Right ventricle myocardium superior (tissue), 1 donor: ENCODE data around the gene PRKCE. TPM values are rescaled to one million over a fixed set of nuclear protein-coding genes. Genes with fewer than 3 reads are reported as not detected.

ENCODE experiments used
- ATAC-seq: fragments of 200-7000 bp; cut with Tn5 transposase; one replicate; pipeline ENCODE4 v1.9.1; 2020; ENCODE audit warnings: mild to moderate bottlenecking; ENCODE audit not compliant: poor library complexity
- DNase-seq: peaks from one replicate; pipeline ENCODE4 v3.0.0-alpha.2; 2020
- intact Hi-C: fragments of 100-400 bp; cut with DNase I; formaldehyde crosslinking; loops from one replicate; pipeline ENCODE4 v1.11.2; 2022
- total RNA-seq: library from RNA; stranded (reverse); fragmentation: NEBNext Ultra II Directional; extraction: Animal tissue kit (Norgen Biotek cat#: 25700); gene quantifications from one replicate; pipeline ENCODE4 v1.2.1, GENCODE V29; 2021
- donor health status: DM: no; HTN: yes; CAD: no; lungs with severe emphysema.

PRKCE gene
- total RNA-seq, 1 donor from 2014 or later = 12.5 TPM

DNA sequence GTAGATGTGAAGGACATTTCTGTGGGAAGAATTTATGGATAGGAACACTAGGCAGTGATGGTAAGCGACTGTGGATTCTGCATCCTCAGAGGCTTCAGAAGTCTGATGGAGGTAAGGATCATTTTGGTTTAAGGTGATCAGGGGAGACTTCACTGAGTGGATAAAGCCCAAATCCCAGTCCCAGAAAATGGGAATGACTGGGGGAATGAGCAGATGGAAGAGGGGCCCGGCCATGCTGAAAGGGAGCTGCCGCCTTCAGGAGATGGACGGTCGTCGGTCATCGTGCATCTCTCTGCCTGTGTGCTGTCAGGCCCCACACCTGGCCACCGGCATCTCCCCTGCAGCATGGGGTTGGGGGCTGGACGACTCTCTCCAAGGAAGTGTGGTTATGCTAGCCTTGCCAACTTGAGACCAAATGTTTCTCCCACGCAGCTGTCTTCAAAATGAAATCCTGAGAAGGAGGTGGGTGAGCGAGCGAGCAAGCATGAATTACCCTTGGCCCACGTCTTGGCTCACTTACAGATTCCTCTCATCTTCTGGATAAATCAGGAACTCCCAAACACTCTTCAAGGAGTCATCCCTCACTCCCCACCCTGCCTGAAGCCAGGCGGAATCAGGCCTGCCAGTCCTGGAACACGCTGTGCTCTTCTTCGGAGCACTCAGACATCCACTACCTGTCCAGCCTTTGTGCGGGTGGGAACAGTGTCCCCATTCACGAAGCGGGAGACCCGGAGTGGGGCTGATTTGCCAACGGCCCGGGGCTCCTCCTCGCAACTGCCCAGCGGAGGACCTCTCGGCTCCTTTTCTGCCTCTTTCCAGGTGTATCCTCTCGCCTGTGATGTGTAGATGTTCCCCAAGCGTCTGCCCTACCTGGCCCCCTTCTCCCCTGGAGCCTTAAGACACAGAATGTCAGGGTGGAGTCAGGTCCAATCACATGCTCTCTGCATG is 85.6 kb downstream of the PRKCE start:
- intact Hi-C loops = no loop called here
- ATAC-seq = no peak
- no peak for DNase-seq

DNA sequence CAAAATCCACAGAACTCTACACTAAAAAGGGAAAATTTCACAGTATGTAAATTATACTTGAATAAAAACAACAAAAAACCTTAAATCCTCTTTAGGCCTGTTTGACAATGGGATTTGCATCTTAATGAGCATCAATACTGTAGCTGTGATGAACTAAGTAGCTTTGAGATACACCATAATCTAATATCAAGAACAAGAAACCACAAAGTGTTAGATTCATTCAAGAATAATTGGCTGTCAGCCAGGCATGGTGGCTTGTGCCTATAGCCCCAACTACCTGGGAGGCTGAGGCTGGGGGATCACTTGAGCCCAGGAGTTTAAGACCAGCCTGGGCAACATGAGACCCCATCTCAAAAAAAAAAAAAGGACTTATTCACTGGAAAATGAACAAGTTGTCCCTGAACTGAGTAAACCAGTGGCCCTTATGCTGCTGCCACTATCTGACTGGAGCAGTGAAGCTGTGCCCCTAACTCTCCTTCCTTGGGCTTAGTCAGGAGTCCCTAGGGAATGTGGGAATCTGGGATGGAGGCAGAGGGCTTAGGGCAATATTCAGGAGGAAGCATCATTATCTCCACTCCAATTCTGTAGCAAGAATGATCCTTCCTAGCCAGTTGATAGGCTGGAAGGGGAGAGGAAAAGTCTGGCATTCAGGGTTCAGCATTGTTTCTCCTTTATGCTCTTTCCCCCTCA is 88.5 kb downstream of the PRKCE start:
- ATAC-seq (no peak), DNase-seq (no peak)
- intact Hi-C loops = no loop called here

DNA sequence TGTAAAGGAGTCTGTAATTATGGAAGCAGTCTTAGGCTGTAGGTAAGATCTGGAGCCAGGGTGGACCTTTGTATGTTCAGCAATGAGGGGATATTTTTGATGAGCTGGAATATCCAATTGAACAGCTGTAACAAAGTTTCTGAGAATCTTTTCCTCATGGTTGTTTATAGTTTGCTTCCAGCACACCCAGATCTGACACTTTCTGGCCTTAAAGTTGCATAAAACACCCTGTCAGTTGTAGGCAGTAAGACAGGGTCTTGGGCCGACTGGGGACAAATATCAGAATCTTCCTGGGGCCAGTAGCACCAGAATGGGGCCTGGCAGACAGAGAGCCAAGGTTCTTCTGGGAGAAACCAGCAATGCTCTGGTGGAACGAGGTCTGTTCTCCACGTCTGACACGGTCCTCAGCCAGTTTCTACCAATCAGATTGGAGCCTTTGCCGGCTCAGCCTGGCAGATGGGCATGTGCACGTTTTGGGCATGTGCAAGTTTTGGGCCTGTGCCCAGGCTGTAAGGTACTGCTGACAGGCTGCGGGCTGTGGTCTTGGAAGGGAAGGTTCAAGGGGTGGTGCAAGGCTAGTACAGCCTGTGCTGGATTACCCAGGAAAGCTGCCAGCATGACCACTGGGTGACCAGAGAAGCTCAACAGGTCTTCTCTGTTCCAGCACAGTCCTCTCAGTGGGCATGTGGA is 89.8 kb downstream of the PRKCE start:
- ATAC-seq (peak; percentile 54), DNase-seq (peak; percentile 70)
- intact Hi-C loops = no loop called here

DNA sequence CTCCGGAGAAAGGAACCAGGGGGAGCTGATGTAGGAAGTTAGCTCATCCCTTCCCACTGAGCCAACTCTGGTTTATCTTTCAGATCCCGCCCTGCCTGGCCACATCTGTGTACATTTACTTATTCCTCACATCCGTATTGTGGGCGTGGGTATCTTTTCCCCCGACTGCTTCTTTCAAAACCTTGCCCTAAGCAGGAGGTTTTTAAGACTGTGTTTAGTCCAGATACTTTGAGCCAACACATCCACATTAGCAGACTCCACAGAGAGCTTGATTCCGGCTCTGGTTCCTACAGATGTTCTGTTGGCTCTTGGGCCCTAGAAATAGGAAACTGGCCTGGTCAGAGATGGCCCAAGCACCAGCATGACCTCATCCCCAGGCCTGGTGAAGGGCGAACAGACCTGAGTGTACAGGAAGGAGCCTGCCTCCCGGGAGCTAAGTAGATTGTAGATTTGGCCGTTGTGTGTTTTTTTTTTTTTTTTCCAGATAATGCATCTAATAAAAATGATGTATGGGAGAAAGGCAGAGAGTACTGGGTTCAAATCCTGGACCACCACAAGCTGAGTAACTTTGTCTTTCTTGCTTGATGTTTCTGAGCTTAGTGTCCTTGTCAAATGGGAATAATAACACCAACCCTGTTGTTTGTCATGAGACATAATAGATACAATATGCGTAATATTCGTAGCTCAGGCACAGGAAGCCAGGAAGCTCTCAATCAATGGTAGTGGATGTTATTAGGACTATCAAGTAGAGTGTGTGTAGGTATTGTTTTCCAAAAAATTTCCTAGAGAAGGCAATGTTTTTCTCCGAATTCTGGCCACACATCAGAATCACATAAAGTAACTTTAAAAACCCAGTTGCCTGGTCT is 92.3 kb downstream of the PRKCE start:
- DNase-seq (peak; percentile 76), ATAC-seq (peak; percentile 81)
- intact Hi-C loops = no loop called here

DNA sequence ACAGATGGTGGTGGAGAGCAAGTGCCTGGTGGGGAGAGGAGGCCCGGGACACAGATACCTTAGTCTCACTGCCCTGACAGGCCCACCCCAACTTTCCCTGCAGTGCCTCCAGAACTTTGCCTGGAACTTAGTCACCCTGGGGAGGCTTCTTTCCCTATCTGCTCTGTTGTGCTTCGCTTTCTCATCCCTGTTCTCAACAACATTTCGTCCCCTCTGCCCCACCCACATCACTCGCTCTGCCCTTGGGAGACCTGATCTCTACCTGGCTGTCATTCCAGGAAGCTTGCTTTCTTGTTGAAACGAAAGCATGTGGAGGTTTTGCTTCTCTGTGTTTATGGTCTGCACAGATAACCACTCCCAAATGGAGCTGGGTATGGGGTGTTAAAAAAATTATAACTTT is 93.8 kb downstream of the PRKCE start:
- no peak for ATAC-seq
- intact Hi-C loops = no loop called here
- DNase-seq = no peak

DNA sequence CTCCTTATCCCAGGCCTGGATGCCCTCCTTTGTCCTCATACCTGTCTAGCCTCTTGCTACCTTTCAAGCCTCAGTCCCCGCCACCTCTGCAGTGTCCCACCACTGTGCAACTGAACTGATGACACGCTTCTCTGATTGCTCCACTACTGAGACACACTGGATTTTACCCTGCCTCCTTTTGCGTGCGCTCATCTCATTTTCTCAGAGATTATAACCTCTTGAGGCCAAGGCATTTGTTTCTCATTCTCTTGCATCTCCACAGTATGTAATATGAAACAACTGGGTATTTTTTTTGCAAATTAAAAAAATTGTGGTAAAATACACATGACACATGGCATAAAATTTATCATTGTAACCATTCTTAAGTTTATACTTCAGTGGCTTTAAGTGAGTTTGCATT is 95.4 kb downstream of the PRKCE start:
- ATAC-seq (no peak), DNase-seq (no peak)
- intact Hi-C loops = no loop called here

DNA sequence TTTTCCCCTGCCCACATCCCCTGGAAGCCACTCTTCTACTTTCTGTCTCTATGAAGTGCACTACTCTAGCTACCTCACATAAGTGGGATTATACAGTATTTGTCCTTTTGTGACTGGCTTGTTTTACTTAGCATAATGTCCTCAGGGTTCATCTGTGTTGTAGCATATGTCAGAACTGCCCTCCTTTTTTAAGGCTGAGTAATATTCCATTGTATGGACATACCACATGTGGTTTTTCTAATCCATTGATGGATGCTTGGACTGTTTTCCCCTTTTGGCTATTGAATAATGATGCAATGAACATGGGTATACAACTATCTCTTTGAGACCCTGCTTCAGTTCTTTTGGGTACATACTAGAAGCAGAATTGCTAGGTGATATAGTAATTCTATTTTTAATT is 95.9 kb downstream of the PRKCE start:
- ATAC-seq (no peak), DNase-seq (no peak)
- intact Hi-C loops = no loop called here

DNA sequence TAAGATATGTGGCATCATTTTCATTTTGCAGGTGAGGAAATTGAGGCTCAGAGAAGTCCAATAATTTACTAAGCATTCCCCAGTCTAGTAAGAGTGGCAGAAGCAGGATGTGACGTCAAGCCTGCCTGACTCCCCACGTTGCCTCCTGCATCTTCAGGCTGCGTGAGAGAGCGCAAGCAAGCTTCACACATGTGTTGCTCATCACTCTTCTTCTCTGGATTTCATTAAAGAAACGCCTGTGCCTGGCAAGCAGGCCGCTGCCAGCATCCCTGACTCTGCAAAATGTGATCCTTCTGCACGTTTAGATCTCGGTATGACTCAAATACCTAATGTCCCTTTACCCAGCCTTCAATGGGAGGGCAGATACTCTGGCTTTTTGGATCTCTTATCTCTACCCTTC is 96.8 kb downstream of the PRKCE start:
- DNase-seq (no peak), ATAC-seq (no peak)
- intact Hi-C loops = no loop called here

DNA sequence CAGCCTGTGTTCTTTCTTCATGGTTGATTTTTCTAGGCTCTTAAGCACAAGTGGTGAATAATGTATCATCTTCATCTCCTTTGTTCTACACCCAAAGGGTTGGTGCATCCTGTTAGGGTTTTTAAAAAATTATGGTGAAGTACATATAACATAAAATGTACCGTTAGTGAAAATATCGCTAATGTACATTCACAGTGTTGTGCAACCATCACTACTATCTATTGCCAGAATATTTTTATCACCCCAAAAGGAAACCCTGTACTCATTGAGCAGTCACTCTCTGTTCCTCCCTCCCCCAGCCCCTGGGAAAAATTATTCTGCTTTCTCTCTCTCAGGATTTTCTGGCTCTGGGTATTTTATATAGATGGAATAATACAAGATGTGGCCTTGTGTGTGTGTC is 98.5 kb downstream of the PRKCE start:
- DNase-seq (no peak), ATAC-seq (no peak)
- intact Hi-C loops = no loop called here

DNA sequence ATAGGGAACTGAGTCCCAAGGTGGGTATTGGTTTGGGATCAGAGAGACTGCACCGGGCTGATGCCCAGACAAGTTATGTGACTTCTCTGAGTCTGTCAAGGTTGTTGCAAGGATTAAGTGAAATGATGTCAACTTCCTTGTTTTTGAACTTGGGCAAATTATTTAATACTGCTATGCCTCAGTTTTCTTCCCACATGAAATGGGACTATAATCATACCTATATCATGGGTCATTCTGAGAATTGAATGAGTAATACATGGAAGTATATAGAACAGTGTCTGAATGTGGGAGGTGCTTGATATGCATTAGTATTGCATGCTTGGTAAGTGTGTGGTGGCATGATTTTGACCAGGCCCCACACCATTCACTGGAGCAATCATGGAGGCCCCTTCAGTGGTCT is 99.0 kb downstream of the PRKCE start:
- intact Hi-C loops = no loop called here
- DNase-seq (no peak), ATAC-seq (no peak)

DNA sequence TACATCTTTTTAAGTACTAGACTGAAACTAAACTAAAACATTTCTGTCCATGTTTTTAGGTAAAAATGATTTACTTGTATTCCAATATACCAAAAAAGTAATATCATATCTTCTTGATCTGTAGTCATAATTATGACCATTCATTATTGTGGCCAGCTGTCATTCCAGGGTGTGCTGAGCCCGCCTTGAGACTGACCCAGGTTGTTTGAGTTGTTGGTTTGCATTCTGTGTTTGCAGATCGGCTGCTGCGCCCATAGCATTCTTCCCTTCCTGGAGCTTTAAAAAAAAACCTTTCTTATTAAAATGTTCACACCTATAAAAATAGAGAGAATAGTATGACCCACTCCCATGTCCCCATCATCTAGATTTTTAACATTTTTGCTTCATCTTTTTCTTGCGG is 101.9 kb downstream of the PRKCE start:
- intact Hi-C loops = no loop called here
- ATAC-seq (no peak), DNase-seq (no peak)

DNA sequence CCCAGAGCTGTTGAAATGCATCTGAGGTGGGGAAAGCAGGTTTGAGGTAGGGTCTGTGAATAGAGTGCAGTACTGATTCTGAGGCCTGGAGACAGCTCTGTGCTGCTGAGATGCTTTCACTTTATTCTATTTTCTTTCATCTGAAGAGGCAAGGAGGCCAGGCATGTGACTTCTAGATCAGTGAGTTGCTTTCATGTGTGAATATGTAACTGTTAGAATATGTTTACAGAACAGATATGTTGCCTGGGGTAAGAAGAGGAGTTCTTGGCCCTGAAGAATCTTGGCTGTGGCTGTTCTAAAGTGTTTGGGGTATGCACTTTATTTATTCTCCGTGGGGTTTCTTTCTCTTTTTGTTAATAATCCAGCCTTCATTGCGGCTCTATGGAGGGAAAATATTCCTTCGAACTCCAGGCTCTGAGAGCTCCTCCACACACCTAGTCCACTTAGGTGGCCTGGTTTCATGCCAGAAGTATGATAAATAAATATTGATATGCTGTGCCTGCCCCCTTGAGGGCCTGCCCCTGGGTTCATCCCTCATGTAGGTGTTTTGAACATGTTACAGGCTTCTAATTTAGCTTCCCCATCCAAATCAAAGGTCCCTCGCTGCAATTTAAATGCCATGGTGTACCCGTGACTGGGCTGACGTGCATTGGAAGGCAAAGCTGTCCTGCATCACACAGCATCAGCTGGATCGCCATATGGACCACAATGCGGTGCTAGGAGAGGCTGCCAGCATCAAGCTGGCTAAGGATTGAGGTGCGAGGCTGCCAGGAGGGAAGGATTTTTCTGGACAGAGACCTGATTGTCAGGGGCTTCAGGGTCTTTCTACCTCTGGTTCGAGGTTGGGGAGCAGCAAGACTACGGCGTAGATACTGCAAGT is 102.9 kb downstream of the PRKCE start:
- intact Hi-C loops = no loop called here
- ATAC-seq (no peak), DNase-seq (no peak)

DNA sequence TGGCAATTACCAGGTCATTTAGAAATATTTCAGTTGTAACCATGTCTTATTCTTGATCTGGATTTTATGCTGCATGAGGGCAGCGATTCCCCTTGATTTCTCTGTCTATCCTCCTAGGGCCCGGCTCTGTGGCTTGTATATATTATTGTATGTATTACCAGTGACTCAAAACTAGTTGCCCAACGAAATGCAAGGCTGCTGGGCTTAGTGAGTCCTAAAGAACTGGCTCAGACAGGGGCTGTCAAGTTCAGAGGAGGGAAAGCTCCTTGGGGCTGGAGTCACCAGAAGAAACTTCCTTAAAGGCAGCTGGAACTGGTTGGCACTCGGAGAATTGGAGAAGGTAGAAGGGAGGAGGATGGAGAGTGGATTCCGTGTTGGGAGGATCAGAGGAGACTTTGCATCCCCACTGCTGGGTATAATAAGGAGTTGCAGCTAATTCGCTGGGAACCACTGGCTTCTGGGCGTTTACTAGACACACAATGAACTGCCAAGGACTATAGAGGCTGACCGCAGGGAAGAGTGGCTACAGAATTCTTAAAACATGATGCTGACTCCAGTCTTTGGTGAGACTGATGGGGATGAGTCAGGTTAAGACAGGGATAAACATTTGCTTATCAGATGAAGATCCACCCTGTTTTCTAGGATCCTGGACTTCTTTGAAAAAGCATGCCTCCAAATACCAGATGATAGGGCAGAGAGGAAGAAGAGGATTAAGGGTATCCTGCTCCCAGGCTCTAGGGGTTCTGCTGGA is 104.3 kb downstream of the PRKCE start:
- DNase-seq = no peak
- intact Hi-C loops = no loop called here
- ATAC-seq = no peak

DNA sequence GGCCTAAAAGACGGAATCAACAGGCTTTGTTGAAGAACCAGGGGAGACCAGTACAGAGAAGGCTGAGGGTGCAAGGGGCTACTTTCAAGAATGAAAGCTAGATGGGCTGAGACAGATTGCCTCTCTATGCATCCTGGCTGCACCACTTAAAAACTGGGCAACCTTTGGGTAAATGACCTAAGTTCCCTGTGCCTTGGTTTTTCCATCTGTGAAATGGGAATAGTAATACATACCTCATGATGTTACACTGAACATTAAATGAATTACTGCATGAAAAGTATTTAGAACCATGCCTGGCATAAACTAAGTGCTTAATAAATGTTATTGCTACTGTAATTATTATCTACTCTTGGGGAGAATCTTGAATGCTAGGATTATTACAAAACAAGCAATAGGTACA is 106.5 kb downstream of the PRKCE start:
- DNase-seq (no peak), ATAC-seq (no peak)
- intact Hi-C loops = no loop called here

DNA sequence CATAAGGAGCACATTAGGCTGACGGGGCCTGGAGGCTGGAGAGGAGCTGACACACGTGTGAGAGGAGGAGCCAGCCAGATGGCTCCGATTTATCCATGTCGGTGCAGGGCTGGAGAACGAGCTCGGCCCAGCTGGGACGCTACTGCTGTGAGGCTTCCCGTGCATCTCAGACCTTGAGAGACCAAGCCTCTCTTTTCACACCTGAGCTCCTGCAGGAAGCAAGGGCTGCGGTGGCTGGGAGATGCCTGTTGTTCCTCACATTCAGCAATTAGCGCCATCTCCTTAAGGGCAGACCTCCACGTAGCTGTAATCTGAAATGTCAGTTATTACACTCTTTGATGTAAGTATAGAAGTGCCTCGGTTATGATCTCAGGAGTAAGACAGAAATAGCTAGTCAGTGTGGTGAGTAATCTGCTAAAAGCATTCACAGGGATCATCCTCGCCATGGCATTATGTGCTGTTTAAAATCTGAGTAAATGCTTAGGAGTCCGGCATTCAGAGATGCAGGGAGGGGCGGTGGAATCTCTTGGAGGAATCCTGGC is 107.9 kb downstream of the PRKCE start:
- ATAC-seq = peak; percentile 62
- no peak for DNase-seq
- intact Hi-C loops = no loop called here

DNA sequence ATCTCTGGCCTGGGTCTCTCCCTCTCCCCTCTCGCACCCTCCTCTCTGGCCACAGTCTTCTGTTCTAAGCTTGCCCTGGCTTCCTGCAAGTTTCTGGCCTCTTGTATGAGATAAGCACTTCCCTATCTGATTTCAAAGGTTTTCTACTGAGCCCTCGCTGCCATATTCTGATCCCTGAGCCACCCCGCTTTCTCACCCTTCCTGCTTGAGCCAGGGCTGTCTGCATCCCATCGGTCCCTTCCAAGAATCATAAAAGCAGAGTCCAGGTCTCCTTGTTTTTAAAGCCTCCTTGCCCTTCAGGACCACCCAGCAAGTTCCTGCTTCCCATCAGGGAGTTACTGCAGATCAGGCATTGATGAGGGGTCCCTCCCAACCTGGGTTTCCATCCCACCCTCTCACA is 110.2 kb downstream of the PRKCE start:
- intact Hi-C loops = no loop called here
- DNase-seq = no peak
- no peak for ATAC-seq

DNA sequence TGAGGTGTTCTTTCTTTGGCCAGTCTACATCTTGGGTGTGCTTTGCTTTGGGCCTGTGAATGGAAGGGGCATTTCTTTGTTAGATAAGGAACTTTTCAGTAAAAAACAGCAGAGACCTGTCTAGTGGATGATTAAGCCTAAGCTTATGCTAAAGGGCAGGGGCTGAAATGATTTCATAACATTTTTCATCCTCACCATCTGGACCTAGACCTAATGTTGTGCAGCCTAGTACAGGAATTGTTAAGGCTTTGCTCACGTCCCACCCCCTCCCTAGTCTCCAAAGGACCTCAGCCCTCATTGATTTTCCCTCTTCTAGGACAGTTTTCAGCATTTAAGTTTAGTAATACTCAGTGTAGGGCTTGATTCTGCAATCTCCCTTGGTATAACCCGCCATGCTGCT is 111.8 kb downstream of the PRKCE start:
- intact Hi-C loops = no loop called here
- DNase-seq = no peak
- ATAC-seq = no peak
